ENCODE measurements around the gene FKBP3.
A peak's percentile ranks its signal among the peaks of the same experiment; 100 is the strongest.
"Not testable (repeated sequence)": the region's sequence is repeated elsewhere in the genome, so short reads cannot be mapped to it uniquely, and the experiment has no call there.

FKBP3 gene

GRCh38 chr14:45134051-45134958, at the start of gene FKBP3:
FKBP3 (minus strand) TSS chr14:45134481; CDS start chr14:45134456, 25 bp downstream.
- DNase-seq (ENCODE audit: low spot score) = peak; percentile 99

GRCh38 chr14:45181806-45182205, 47.5 kb upstream of the FKBP3 start:
- no peak for DNase-seq (ENCODE audit: low spot score)

GRCh38 chr14:45181329-45181728, 47.0 kb upstream of the FKBP3 start:
- DNase-seq (ENCODE audit: low spot score) = no peak

GRCh38 chr14:45177076-45177475, 42.8 kb upstream of the FKBP3 start:
- DNase-seq (ENCODE audit: low spot score) = no peak

- no peak for DNase-seq (ENCODE audit: low spot score)
Observed at GRCh38 chr14:45169906-45170305, 35.6 kb upstream of the FKBP3 start.

GRCh38 chr14:45156067-45156466, 21.8 kb upstream of the FKBP3 start:
- DNase-seq (ENCODE audit: low spot score) = no peak

- no peak for DNase-seq (ENCODE audit: low spot score)
Observed at GRCh38 chr14:45150386-45150890, 16.2 kb upstream of the FKBP3 start.

GRCh38 chr14:45149602-45150001, 15.3 kb upstream of the FKBP3 start:
- DNase-seq (ENCODE audit: low spot score) = no peak

- no peak for DNase-seq (ENCODE audit: low spot score)
Observed at GRCh38 chr14:45145214-45145613, 10.9 kb upstream of the FKBP3 start.

- no peak for DNase-seq (ENCODE audit: low spot score)
Observed at GRCh38 chr14:45144658-45145057, 10.4 kb upstream of the FKBP3 start.

GRCh38 chr14:45142083-45142482, 7.8 kb upstream of the FKBP3 start:
- not testable (repeated sequence) for DNase-seq (ENCODE audit: low spot score)

GRCh38 chr14:45140661-45141187, 6.4 kb upstream of the FKBP3 start:
- DNase-seq (ENCODE audit: low spot score) = no peak

GRCh38 chr14:45136399-45136798, 2.1 kb upstream of the FKBP3 start:
- no peak for DNase-seq (ENCODE audit: low spot score)

- DNase-seq (ENCODE audit: low spot score) = peak; percentile 96
Observed at GRCh38 chr14:45135659-45136395, 1.5 kb upstream of the FKBP3 start, which contains the start of gene FANCM. FANCM (plus strand) TSS chr14:45135930; CDS start chr14:45136032, 102 bp downstream.

- no peak for DNase-seq (ENCODE audit: low spot score)
Observed at GRCh38 chr14:45135156-45135555, 875 bp upstream of the FKBP3 start.

- DNase-seq (ENCODE audit: low spot score) = no peak
Observed at GRCh38 chr14:45133683-45134050, 614 bp downstream of the FKBP3 start.

- DNase-seq (ENCODE audit: low spot score) = no peak
Observed at GRCh38 chr14:45128963-45129629, 5.2 kb downstream of the FKBP3 start.

GRCh38 chr14:45125754-45126153, 8.5 kb downstream of the FKBP3 start:
- DNase-seq (ENCODE audit: low spot score) = no peak

- no peak for DNase-seq (ENCODE audit: low spot score)
Observed at GRCh38 chr14:45123271-45123670, 11.0 kb downstream of the FKBP3 start.

GRCh38 chr14:45120096-45120495, 14.2 kb downstream of the FKBP3 start:
- no peak for DNase-seq (ENCODE audit: low spot score)

GRCh38 chr14:45118594-45118993, 15.7 kb downstream of the FKBP3 start:
- DNase-seq (ENCODE audit: low spot score) = no peak

- no peak for DNase-seq (ENCODE audit: low spot score)
Observed at GRCh38 chr14:45114327-45114726, 20.0 kb downstream of the FKBP3 start.
